ENCODE data around the gene MOGAT2. TPM values are rescaled to one million over a fixed set of nuclear protein-coding genes. Genes with fewer than 3 reads are reported as not detected.

Gene MOGAT2
- total and polyA plus RNA-seq, 2 donors (not counting 3 experiments of a cell fraction or from before 2014, with no cell fraction given) = not detected

DNA sequence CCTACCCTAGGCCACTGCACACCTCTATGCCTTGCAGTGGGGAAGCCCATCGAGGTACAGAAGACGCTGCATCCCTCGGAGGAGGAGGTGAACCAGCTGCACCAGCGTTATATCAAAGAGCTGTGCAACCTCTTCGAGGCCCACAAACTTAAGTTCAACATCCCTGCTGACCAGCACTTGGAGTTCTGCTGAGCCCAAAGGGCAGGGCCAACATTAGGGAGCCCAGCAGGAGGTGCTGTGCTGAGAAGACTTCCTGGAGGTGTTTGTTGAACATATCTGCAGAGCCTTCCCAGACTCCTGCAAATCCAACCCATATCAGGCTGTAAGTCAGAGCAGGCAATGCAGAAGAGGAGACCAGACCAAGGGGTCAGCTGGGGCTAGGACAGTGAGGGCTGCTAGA, 13.5 kb downstream of the MOGAT2 start:
- FAIRE-seq = no peak
- POLR2A ChIA-PET = no interaction called here
- dilution Hi-C loops (cut with MboI; ENCODE audit: extremely low pct_ligation_motif_present, low sequenced_read_pairs) = no loop called here

DNA sequence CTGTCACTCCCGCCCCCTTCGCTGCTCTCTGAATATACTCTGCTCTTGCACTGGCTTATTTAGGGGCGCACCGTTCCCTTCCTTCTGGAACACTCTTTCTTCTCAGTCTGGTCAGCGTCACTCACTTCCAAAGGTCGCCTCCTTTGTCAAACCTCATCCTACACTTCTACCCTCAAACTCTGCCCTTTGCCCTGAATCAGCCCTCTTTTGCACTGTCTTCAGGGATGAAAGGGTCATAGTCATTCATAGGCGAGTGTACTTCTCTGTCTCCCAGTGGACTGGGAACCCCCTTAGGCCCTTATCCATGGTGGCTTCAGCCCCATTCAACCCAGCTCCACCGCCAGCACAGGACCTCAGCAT, 15.4 kb downstream of the MOGAT2 start:
- Histone ChIP-seq H3K4me3 (replicated peaks in 1 of 3; ENCODE audit: insufficient read depth in 1 of 3, low read depth in 1 of 3, low read length in 3 of 3) (no peak overlapping the region), H3K9me1 (replicated peaks; ENCODE audit: control insufficient read depth, extremely low read depth, insufficient read depth, low read length) (no peaks in the 10 kb centered on the region), H3K9ac (replicated peaks; ENCODE audit: extremely low read depth, insufficient read depth, low read length) (no peak overlapping the region), H3K36me3 (ENCODE audit: control insufficient read depth in 2 of 2, extremely low read depth in 1 of 2, insufficient read depth in 2 of 2, low read length in 2 of 2) (no peaks in the 10 kb centered on the region), H3K27me3 (ENCODE audit: control insufficient read depth in 2 of 2, insufficient read depth in 2 of 2, low read length in 2 of 2) (peaks cover under 1 to 1% of the 10 kb centered on the region in 2 experiments), H3K9me3 (replicated peaks; ENCODE audit: control insufficient read depth, insufficient read depth, low read length) (no peaks in the 10 kb centered on the region), H2AFZ (ENCODE audit: low read depth, low read length) (no peak overlapping the region), H3K4me2 (ENCODE audit: insufficient read depth, low read length) (no peak overlapping the region), H4K20me1 (replicated peaks; ENCODE audit: control insufficient read depth, extremely low read depth, insufficient read depth, low read length) (no peaks in the 10 kb centered on the region), H3K4me1 (ENCODE audit: control insufficient read depth, extremely low read depth, insufficient read depth, low read length) (no peaks in the 10 kb centered on the region), H3K27ac (ENCODE audit: insufficient read depth, low read depth, low read length) (no peak overlapping the region), H3K79me2 (ENCODE audit: control insufficient read depth, insufficient read depth, low read length) (no peaks in the 10 kb centered on the region)
- no peak for DNase-seq (ENCODE audit: low read depth, low spot score)
- POLR2A ChIA-PET = no interaction called here
- intact Hi-C loops (cut with micrococcal nuclease) = no loop called here
- TF ChIP-seq JUN (IDR thresholded peaks at IDR 0.05; ENCODE audit: borderline replicate concordance, insufficient read depth, insufficient read length, low read depth) = no peak
- TF ChIP-seq POLR2A (IDR thresholded peaks at IDR 0.05; ENCODE audit: low read depth, low read length) = no peak
- TF ChIP-seq EZH2 (IDR thresholded peaks at IDR 0.05; ENCODE audit: borderline replicate concordance, low read depth, low read length, severe bottlenecking) = no peak
- TF ChIP-seq, protein P1, sequence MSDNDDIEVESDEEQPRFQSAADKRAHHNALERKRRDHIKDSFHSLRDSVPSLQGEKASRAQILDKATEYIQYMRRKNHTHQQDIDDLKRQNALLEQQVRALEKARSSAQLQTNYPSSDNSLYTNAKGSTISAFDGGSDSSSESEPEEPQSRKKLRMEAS (IDR thresholded peaks at IDR 0.05; ENCODE audit: insufficient read depth, insufficient read length) = no peak
- no peak for TF ChIP-seq POLR2AphosphoS5 (IDR thresholded peaks at IDR 0.05; ENCODE audit: insufficient read depth, low read depth, low read length)
- TF ChIP-seq, protein P2, sequence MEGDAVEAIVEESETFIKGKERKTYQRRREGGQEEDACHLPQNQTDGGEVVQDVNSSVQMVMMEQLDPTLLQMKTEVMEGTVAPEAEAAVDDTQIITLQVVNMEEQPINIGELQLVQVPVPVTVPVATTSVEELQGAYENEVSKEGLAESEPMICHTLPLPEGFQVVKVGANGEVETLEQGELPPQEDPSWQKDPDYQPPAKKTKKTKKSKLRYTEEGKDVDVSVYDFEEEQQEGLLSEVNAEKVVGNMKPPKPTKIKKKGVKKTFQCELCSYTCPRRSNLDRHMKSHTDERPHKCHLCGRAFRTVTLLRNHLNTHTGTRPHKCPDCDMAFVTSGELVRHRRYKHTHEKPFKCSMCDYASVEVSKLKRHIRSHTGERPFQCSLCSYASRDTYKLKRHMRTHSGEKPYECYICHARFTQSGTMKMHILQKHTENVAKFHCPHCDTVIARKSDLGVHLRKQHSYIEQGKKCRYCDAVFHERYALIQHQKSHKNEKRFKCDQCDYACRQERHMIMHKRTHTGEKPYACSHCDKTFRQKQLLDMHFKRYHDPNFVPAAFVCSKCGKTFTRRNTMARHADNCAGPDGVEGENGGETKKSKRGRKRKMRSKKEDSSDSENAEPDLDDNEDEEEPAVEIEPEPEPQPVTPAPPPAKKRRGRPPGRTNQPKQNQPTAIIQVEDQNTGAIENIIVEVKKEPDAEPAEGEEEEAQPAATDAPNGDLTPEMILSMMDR (IDR thresholded peaks at IDR 0.05; ENCODE audit: extremely low read depth in 1 of 2, insufficient read depth in 1 of 2, low read depth in 1 of 2, low read length in 2 of 2) = no peak
- no peak for TF ChIP-seq GATA2 (IDR thresholded peaks at IDR 0.05; ENCODE audit: insufficient read depth, insufficient read length, low read depth, low read length)
- no peak for TF ChIP-seq MYC (IDR thresholded peaks at IDR 0.05; ENCODE audit: low read depth, low read length)
- TF ChIP-seq FOS (IDR thresholded peaks at IDR 0.05; ENCODE audit: borderline replicate concordance, insufficient read depth, low read length) = no peak
- no TSS peak for BruUV-seq (replicated peaks)
- dilution Hi-C loops (cut with MboI; ENCODE audit: extremely low pct_ligation_motif_present, low sequenced_read_pairs) = no loop called here
- FAIRE-seq = no peak
- CTCF ChIA-PET = no interaction called here

More for the DNA sequence above, 13.5 kb downstream of the MOGAT2 start:
- H3K27me3 ChIP-seq (ENCODE audit: control insufficient read depth in 2 of 2, insufficient read depth in 2 of 2, low read length in 2 of 2) = peaks cover 0 to 1% of the 10 kb centered on the region in 2 experiments
- no peaks in the 10 kb centered on the region for H4K20me1 ChIP-seq (replicated peaks; ENCODE audit: control insufficient read depth, extremely low read depth, insufficient read depth, low read length)
- H3K9me3 ChIP-seq (replicated peaks; ENCODE audit: control insufficient read depth, insufficient read depth, low read length) = no peaks in the 10 kb centered on the region
- BruUV-seq (replicated peaks) = no TSS peak
- H3K27ac ChIP-seq (ENCODE audit: insufficient read depth, low read depth, low read length) = no peak overlapping the region
- CTCF ChIA-PET = interaction anchor here (1.6 kb wide), 1 partner anchor 8 kb away, joined by 5 read pairs; no protein-coding TSS in a partner anchor
- no peaks in the 10 kb centered on the region for H3K9me1 ChIP-seq (replicated peaks; ENCODE audit: control insufficient read depth, extremely low read depth, insufficient read depth, low read length)
- intact Hi-C loops (cut with micrococcal nuclease) = no loop called here
- H3K79me2 ChIP-seq (ENCODE audit: control insufficient read depth, insufficient read depth, low read length) = no peaks in the 10 kb centered on the region
- no peak overlapping the region for H3K4me2 ChIP-seq (ENCODE audit: insufficient read depth, low read length)
- no peak overlapping the region for H2AFZ ChIP-seq (ENCODE audit: low read depth, low read length)
- H3K9ac ChIP-seq (replicated peaks; ENCODE audit: extremely low read depth, insufficient read depth, low read length) = no peak overlapping the region
- H3K4me1 ChIP-seq (ENCODE audit: control insufficient read depth, extremely low read depth, insufficient read depth, low read length) = no peaks in the 10 kb centered on the region
- H3K36me3 ChIP-seq (ENCODE audit: control insufficient read depth in 2 of 2, extremely low read depth in 1 of 2, insufficient read depth in 2 of 2, low read length in 2 of 2) = no peaks in the 10 kb centered on the region
- no peak for DNase-seq (ENCODE audit: low read depth, low spot score)
- no peak overlapping the region for H3K4me3 ChIP-seq (replicated peaks in 1 of 3; ENCODE audit: insufficient read depth in 1 of 3, low read depth in 1 of 3, low read length in 3 of 3)
- TF ChIP-seq, protein P1 (IDR thresholded peaks at IDR 0.05; ENCODE audit: insufficient read depth, insufficient read length) = no peak
- TF ChIP-seq FOS (IDR thresholded peaks at IDR 0.05; ENCODE audit: borderline replicate concordance, insufficient read depth, low read length) (no peak), EZH2 (IDR thresholded peaks at IDR 0.05; ENCODE audit: borderline replicate concordance, low read depth, low read length, severe bottlenecking) (no peak)
- TF ChIP-seq, protein P2 (IDR thresholded peaks at IDR 0.05; ENCODE audit: extremely low read depth in 1 of 2, insufficient read depth in 1 of 2, low read depth in 1 of 2, low read length in 2 of 2) = no peak
